BE2C (cell line): ENCODE data around the gene SNAP25.

ENCODE experiments used
- DNase-seq: peaks from one replicate; pipeline ENCODE4 v3.0.0-alpha.2; 2020
- H3K27me3 ChIP-seq: fragments of 250-450 bp; sonication (Bioruptor Pico); 2 replicates; pipeline ENCODE4 v1.5.1; 2020; ENCODE audit warnings: mild to moderate bottlenecking
- H3K36me3 ChIP-seq: fragments of 250-450 bp; sonication (Bioruptor Pico); 2 replicates; pipeline ENCODE4 v1.5.1; 2020; ENCODE audit warnings: mild to moderate bottlenecking
- H3K4me1 ChIP-seq: fragments of 250-450 bp; sonication (Bioruptor Pico); 2 replicates; pipeline ENCODE4 v1.5.1; 2020
- H3K4me3 ChIP-seq: 2 replicates; pipeline ENCODE4 v1.5.1; 2011; ENCODE audit warnings: low read depth, low read length
- H3K9me3 ChIP-seq: fragments of 250-450 bp; sonication (Bioruptor Pico); 2 replicates; pipeline ENCODE4 v1.5.1; 2020
- CTCF ChIP-seq: IDR thresholded peaks from 2 replicates; pipeline ENCODE4 v1.5.1; 2012; ENCODE audit warnings: mild to moderate bottlenecking, low read depth, low read length

SNAP25 gene

GRCh38 chr20:10271494-10272219 is 53.0 kb downstream of the SNAP25 start:
- H3K4me3 ChIP-seq: no peak overlapping the region
- H3K4me1 ChIP-seq: no peaks in the 10 kb centered on the region; the same call in none of the 2 replicates
- peak; percentile 23 for DNase-seq
- no peaks in the 10 kb centered on the region for H3K27me3 ChIP-seq
- H3K9me3 ChIP-seq: no peaks in the 10 kb centered on the region
- H3K36me3 ChIP-seq: peaks cover 4% of the 10 kb centered on the region; the same call in 1 of the 2 replicates
- TF ChIP-seq CTCF: no peak

GRCh38 chr20:10276878-10277580 is 58.4 kb downstream of the SNAP25 start:
- Histone ChIP-seq H3K27me3 (no peaks in the 10 kb centered on the region), H3K9me3 (no peaks in the 10 kb centered on the region), H3K4me1 (peaks cover 9% of the 10 kb centered on the region), H3K4me3 (no peak overlapping the region), H3K36me3 (peaks cover 4% of the 10 kb centered on the region; the same call in 1 of the 2 replicates)
- TF ChIP-seq CTCF: no peak
- no peak for DNase-seq

- H3K27me3 ChIP-seq: no peaks in the 10 kb centered on the region
- no peak overlapping the region for H3K4me3 ChIP-seq
- H3K9me3 ChIP-seq: no peaks in the 10 kb centered on the region
- DNase-seq: no peak
- peaks cover 4% of the 10 kb centered on the region; the same call in 1 of the 2 replicates for H3K36me3 ChIP-seq
- H3K4me1 ChIP-seq: peaks cover 9% of the 10 kb centered on the region
- TF ChIP-seq CTCF: no peak
Observed at GRCh38 chr20:10277616-10278015, 59.0 kb downstream of the SNAP25 start.

- Histone ChIP-seq H3K4me3 (no peak overlapping the region), H3K36me3 (peaks cover 4% of the 10 kb centered on the region; the same call in 1 of the 2 replicates), H3K4me1 (peaks cover 9% of the 10 kb centered on the region), H3K27me3 (no peaks in the 10 kb centered on the region), H3K9me3 (no peaks in the 10 kb centered on the region)
- TF ChIP-seq CTCF: no peak
- DNase-seq: no peak
Observed at GRCh38 chr20:10278412-10278811, 59.8 kb downstream of the SNAP25 start.

- H3K4me1 ChIP-seq: peaks cover 9% of the 10 kb centered on the region
- no peaks in the 10 kb centered on the region for H3K9me3 ChIP-seq
- no peak for DNase-seq
- H3K4me3 ChIP-seq: no peak overlapping the region
- no peak for TF ChIP-seq CTCF
- H3K36me3 ChIP-seq: peaks cover 10% of the 10 kb centered on the region; the same call in 1 of the 2 replicates
- H3K27me3 ChIP-seq: no peaks in the 10 kb centered on the region
Observed at GRCh38 chr20:10280018-10280908, 61.6 kb downstream of the SNAP25 start.
